ENCODE results near the gene ITSN1.

GRCh38 chr21:33789697-33790096, 147.4 kb downstream of the ITSN1 start:
- TF ChIP-seq CTCF (IDR thresholded peaks at IDR 0.05) (no peak), POLR2AphosphoS5 (IDR thresholded peaks at IDR 0.05) (no peak), POLR2A (IDR thresholded peaks at IDR 0.05) (no peak)
